ENCODE results near the gene SPAG17. TPM values are rescaled to one million over a fixed set of nuclear protein-coding genes. Genes with fewer than 3 reads are reported as not detected.

Gene SPAG17
- total and polyA plus RNA-seq, 2 of the 4 experiments (the other 2 are of a cell fraction) = 0.10 TPM; not detected in 1

GRCh38 chr1:118122234-118123004, 62.6 kb downstream of the SPAG17 start:
- H2AFZ ChIP-seq (replicated peaks; ENCODE audit: low read length, poor library complexity) = no peak overlapping the region
- ATAC-seq (ENCODE audit: low read depth) = peak; percentile 54
- H3K79me1 ChIP-seq (ENCODE audit: low read depth in 1 of 2, low read length in 2 of 2) = no peaks in the 10 kb centered on the region
- no peak overlapping the region for H3K23ac ChIP-seq (ENCODE audit: low read depth, low read length)
- no peak overlapping the region for H2BK5ac ChIP-seq (ENCODE audit: low read depth, low read length, poor library complexity, severe bottlenecking)
- H4K8ac ChIP-seq (ENCODE audit: low read depth in 2 of 2, low read length in 2 of 2) = no peak overlapping the region
- intact Hi-C loops (cut with micrococcal nuclease) (loop anchor here (2.0 kb wide), 1 partner anchor 46 kb away; no protein-coding TSS in a partner anchor), in situ Hi-C loops (cut with MboI; ENCODE audit: low sequenced_read_pairs) (no loop called here), dilution Hi-C loops (cut with HindIII; ENCODE audit: low sequenced_read_pairs, unreplicated experiment) (no loop called here)
- H2AK5ac ChIP-seq (ENCODE audit: low read depth, low read length) = no peak overlapping the region
- no peak overlapping the region for H3K56ac ChIP-seq (ENCODE audit: extremely low read depth, insufficient read depth, low read length)
- no peak overlapping the region for H2BK15ac ChIP-seq (ENCODE audit: low read depth, low read length)
- DNase-seq = peak; percentile 59
- 67% methylated on average over 1 of the region's 4 CpGs; no CpG with 5 or more reads in 1 of the 2 experiments for WGBS, 2 experiments (ENCODE audit: extremely low coverage in 2 of 2, insufficient read length in 1 of 2)
- no peak overlapping the region for H3K18ac ChIP-seq (ENCODE audit: low read depth, low read length)
- H3K9me1 ChIP-seq (ENCODE audit: insufficient read depth, low read length) = no peaks in the 10 kb centered on the region
- no peaks in the 10 kb centered on the region for H3K9me3 ChIP-seq (ENCODE audit: control insufficient read depth, insufficient read depth, low read length)
- no peaks in the 10 kb centered on the region for H3K27me3 ChIP-seq (ENCODE audit: control insufficient read depth, insufficient read depth, low read length)
- ChIA-PET POLR2A (ENCODE audit: unreplicated experiment) (no interaction called here), CTCF (interaction anchor here (0.5 kb wide), 1 partner anchor 26 kb away, joined by 3 read pairs; no protein-coding TSS in a partner anchor)
- H3K4me1 ChIP-seq (ENCODE audit: control insufficient read depth, insufficient read depth, low read length) = peaks cover 2% of the 10 kb centered on the region; the same call in 1 of the 2 replicates
- H3K36me3 ChIP-seq (ENCODE audit: control insufficient read depth, insufficient read depth, low read length) = no peaks in the 10 kb centered on the region
- H3K14ac ChIP-seq (replicated peaks; ENCODE audit: low read depth, low read length) = no peak overlapping the region
- H3K4me2 ChIP-seq (ENCODE audit: low read depth, low read length) = no peak overlapping the region
- no peak overlapping the region for H3K9ac ChIP-seq (ENCODE audit: low read depth, low read length)
- no peak overlapping the region for H4K5ac ChIP-seq (ENCODE audit: low read depth, low read length)
- H3K4me3 ChIP-seq (ENCODE audit: insufficient read depth, low read depth, low read length) = no peak overlapping the region
- H3K27ac ChIP-seq (ENCODE audit: insufficient read depth, low read length) = no peak overlapping the region
- BruUV-seq (replicated peaks) = no TSS peak
- no peak overlapping the region for H3K4ac ChIP-seq (ENCODE audit: low read depth, low read length)
- no peak overlapping the region for H2AK9ac ChIP-seq (replicated peaks; ENCODE audit: low read depth, low read length, poor library complexity)
- H2BK20ac ChIP-seq (ENCODE audit: low read depth, low read length) = no peak overlapping the region
- no peaks in the 10 kb centered on the region for H4K20me1 ChIP-seq (ENCODE audit: insufficient read depth, low read length)
- H4K91ac ChIP-seq (ENCODE audit: insufficient read depth, low read depth, low read length) = no peak overlapping the region
- no peak overlapping the region for H2BK120ac ChIP-seq (ENCODE audit: low read depth, low read length)
- TF ChIP-seq RAD21 (IDR thresholded peaks at IDR 0.05; ENCODE audit: low read length) (no peak), SMC3 (IDR thresholded peaks at IDR 0.05; ENCODE audit: low read depth, low read length) (no peak), RCOR1 (IDR thresholded peaks at IDR 0.05; ENCODE audit: insufficient replicate concordance, low read length) (no peak), BHLHE40 (IDR thresholded peaks at IDR 0.05; ENCODE audit: low read depth, low read length) (no peak), USF2 (IDR thresholded peaks at IDR 0.05; ENCODE audit: low read depth, low read length) (no peak), CTCF (conservative IDR thresholded peaks at IDR 0.05; ENCODE audit: low read depth, low read length) (no peak), NFE2L2 (IDR thresholded peaks at IDR 0.05; ENCODE audit: low read depth, low read length) (no peak), ELK1 (IDR thresholded peaks at IDR 0.05; ENCODE audit: borderline replicate concordance, low read depth, low read length) (no peak), MAZ (IDR thresholded peaks at IDR 0.05; ENCODE audit: borderline replicate concordance, low read depth, low read length) (no peak), POLR2A (IDR thresholded peaks at IDR 0.05; ENCODE audit: low read depth, low read length) (no peak), RFX5 (IDR thresholded peaks at IDR 0.05; ENCODE audit: low read depth, low read length) (no peak), MXI1 (IDR thresholded peaks at IDR 0.05; ENCODE audit: borderline replicate concordance, low read depth, low read length) (no peak), MAFK (IDR thresholded peaks at IDR 0.05; ENCODE audit: low read depth, low read length) (no peak), FOS (IDR thresholded peaks at IDR 0.05; ENCODE audit: low read depth, low read length) (no peak), CEBPB (IDR thresholded peaks at IDR 0.05; ENCODE audit: low read depth, low read length) (no peak)

All from IMR-90 (cell line).